Astrocyte (in vitro differentiated cells and primary cell): ENCODE results near the gene SMIM17.

Experiments used
- CTCF ChIP-seq: IDR thresholded peaks from 2 replicates; pipeline ENCODE4 v1.5.1; 2011; ENCODE audit warnings: low read depth, mild to moderate bottlenecking, inconsistent platforms, low read length, moderate library complexity; ENCODE audit not compliant: insufficient read depth
- EZH2 ChIP-seq: IDR thresholded peaks from 2 replicates; pipeline ENCODE4 v1.6.1; 2012; ENCODE audit warnings: mild to moderate bottlenecking, low read length, inconsistent platforms; ENCODE audit not compliant: insufficient read depth

- TF ChIP-seq CTCF, result no peak
- no peak for TF ChIP-seq EZH2
Measured at GRCh38 chr19:56664511-56664910, 21.6 kb downstream of the SMIM17 start.
